MM.1S (cell line): ENCODE measurements around the gene CALY.

ENCODE experiments used
- DNase-seq: peaks from one replicate; pipeline ENCODE4 v3.0.0-alpha.2; 2015
- H2AFZ ChIP-seq: fragments of 300-600 bp; sonication (generic); 2 replicates; pipeline ENCODE4 v1.6.0; 2016; ENCODE audit warnings: antibody characterized with exemption, low read length
- H3F3A ChIP-seq: fragments of 300-600 bp; sonication (generic); 2 replicates; pipeline ENCODE4 v1.6.1; 2016; ENCODE audit warnings: mild to moderate bottlenecking, antibody characterized with exemption, low read length, moderate library complexity, mixed read lengths; ENCODE audit not compliant: insufficient read depth
- H3K27ac ChIP-seq: fragments of 300-600 bp; sonication (generic); 2 replicates; pipeline ENCODE4 v1.5.1; 2016; ENCODE audit warnings: mild to moderate bottlenecking, low read length
- H3K27me3 ChIP-seq: fragments of 300-600 bp; sonication (generic); replicated peaks from 2 replicates; pipeline ENCODE4 v1.6.0; 2016; ENCODE audit warnings: low read length; ENCODE audit not compliant: insufficient read depth
- H3K36me3 ChIP-seq: fragments of 300-600 bp; sonication (generic); replicated peaks from 2 replicates; pipeline ENCODE4 v1.6.1; 2016; ENCODE audit warnings: mild to moderate bottlenecking, low read length, mixed read lengths; ENCODE audit not compliant: insufficient read depth
- H3K4me1 ChIP-seq: fragments of 300-600 bp; sonication (generic); 2 replicates; pipeline ENCODE4 v1.6.1; 2016; ENCODE audit warnings: low read length, mixed read lengths
- H3K4me2 ChIP-seq: fragments of 300-600 bp; sonication (generic); 2 replicates; pipeline ENCODE4 v1.6.0; 2016; ENCODE audit warnings: low read depth, low read length
- H3K4me3 ChIP-seq: fragments of 300-600 bp; sonication (generic); 2 replicates; pipeline ENCODE4 v1.5.1; 2016; ENCODE audit warnings: low read length, mixed read lengths
- H3K79me2 ChIP-seq: fragments of 300-600 bp; sonication (generic); 2 replicates; pipeline ENCODE4 v1.6.1; 2016; ENCODE audit warnings: mixed run types, low read length, mixed read lengths
- H3K9ac ChIP-seq: fragments of 300-600 bp; sonication (generic); 2 replicates; pipeline ENCODE4 v1.6.1; 2016; ENCODE audit warnings: low read length, mixed read lengths
- H3K9me2 ChIP-seq: fragments of 300-600 bp; sonication (generic); replicated peaks from 2 replicates; pipeline ENCODE4 v1.6.1; 2016; ENCODE audit warnings: mild to moderate bottlenecking, low read length, mixed read lengths; ENCODE audit not compliant: insufficient read depth
- H3K9me3 ChIP-seq: fragments of 300-600 bp; sonication (generic); replicated peaks from 2 replicates; pipeline ENCODE4 v1.6.1; 2016; ENCODE audit warnings: mild to moderate bottlenecking, low read length, mixed read lengths; ENCODE audit not compliant: insufficient read depth
- H4K20me1 ChIP-seq: fragments of 300-600 bp; sonication (generic); 2 replicates; pipeline ENCODE4 v1.6.1; 2016; ENCODE audit warnings: mild to moderate bottlenecking, low read length, moderate library complexity, mixed read lengths; ENCODE audit not compliant: insufficient read depth
- CTCF ChIP-seq: fragments of 300-600 bp; sonication (generic); IDR thresholded peaks from 2 replicates; pipeline ENCODE4 v1.5.1; 2016; ENCODE audit warnings: antibody characterized with exemption, low read length, mixed read lengths
- EZH2 ChIP-seq: fragments of 300-600 bp; sonication (generic); optimal IDR thresholded peaks from 2 replicates; pipeline ENCODE3; 2017; ENCODE audit warnings: low read depth, mild to moderate bottlenecking, antibody characterized with exemption, low read length, mixed read lengths
- EZH2phosphoT487 ChIP-seq: fragments of 300-600 bp; sonication (generic); IDR thresholded peaks from 2 replicates; pipeline ENCODE4 v1.6.1; 2018; ENCODE audit warnings: antibody characterized with exemption, low read length

The CALY gene

GRCh38 chr10:133277993-133278576 is 58.6 kb downstream of the CALY start:
- H3K4me2 ChIP-seq, result peak overlapping the region; percentile 93
- peak; percentile 21 for DNase-seq
- peaks cover 27% of the 10 kb centered on the region for H3K4me1 ChIP-seq
- peak overlapping the region; percentile 41; the same call in 1 of the 2 replicates for H3K9ac ChIP-seq
- peaks cover 34% of the 10 kb centered on the region for H3K79me2 ChIP-seq
- H3K4me3 ChIP-seq, result peak overlapping the region; percentile 4; the same call in 1 of the 2 replicates
- H3F3A ChIP-seq, result peaks cover 35% of the 10 kb centered on the region
- H3K36me3 ChIP-seq, result peaks cover 3% of the 10 kb centered on the region
- no peaks in the 10 kb centered on the region for H3K9me3 ChIP-seq
- H3K27ac ChIP-seq, result peak overlapping the region; percentile 89
- no peaks in the 10 kb centered on the region for H3K27me3 ChIP-seq
- no peaks in the 10 kb centered on the region for H3K9me2 ChIP-seq
- H4K20me1 ChIP-seq, result no peaks in the 10 kb centered on the region
- 0 out of 2 replicates have a peak overlapping the region, but pooled peaks have one; percentile 37 for H2AFZ ChIP-seq
- no peak for TF ChIP-seq CTCF
- no peak for TF ChIP-seq EZH2phosphoT487
- no peak for TF ChIP-seq EZH2

- peak; percentile 5 for DNase-seq
- 0 out of 2 replicates have a peak overlapping the region, but pooled peaks have one; percentile 4 for H3K4me3 ChIP-seq
- H3K4me2 ChIP-seq, result peak overlapping the region; percentile 93
- H3K4me1 ChIP-seq, result peaks cover 27% of the 10 kb centered on the region
- H3F3A ChIP-seq, result peaks cover 35% of the 10 kb centered on the region
- H4K20me1 ChIP-seq, result no peaks in the 10 kb centered on the region
- peaks cover 3% of the 10 kb centered on the region for H3K36me3 ChIP-seq
- TF ChIP-seq EZH2phosphoT487 (no peak), EZH2 (no peak), CTCF (no peak)
- H3K27ac ChIP-seq, result peak overlapping the region; percentile 89; the same call in 1 of the 2 replicates
- H2AFZ ChIP-seq, result no peak overlapping the region
- no peaks in the 10 kb centered on the region for H3K9me3 ChIP-seq
- no peaks in the 10 kb centered on the region for H3K27me3 ChIP-seq
- H3K79me2 ChIP-seq, result peaks cover 41% of the 10 kb centered on the region
- peak overlapping the region; percentile 41; the same call in 1 of the 2 replicates for H3K9ac ChIP-seq
- no peaks in the 10 kb centered on the region for H3K9me2 ChIP-seq
These were observed 59.3 kb downstream of the CALY start for GRCh38 chr10:133277277-133277992.

GRCh38 chr10:133276435-133277201 is 60.1 kb downstream of the CALY start, which contains the start of gene ADAM8:
ADAM8 (minus strand) TSS chr10:133276868; CDS start chr10:133276817, 51 bp downstream.
- peaks cover 46% of the 10 kb centered on the region for H3K79me2 ChIP-seq
- no peaks in the 10 kb centered on the region for H4K20me1 ChIP-seq
- H3K9ac ChIP-seq, result peak within 1 kb of the TSS; percentile 94
- H3K4me2 ChIP-seq, result peak within 1 kb of the TSS; percentile 93
- no peaks in the 10 kb centered on the region for H3K9me3 ChIP-seq
- peak within 1 kb of the TSS; percentile 95 for H3K27ac ChIP-seq
- peaks cover 3% of the 10 kb centered on the region for H3K36me3 ChIP-seq
- peak within 1 kb of the TSS; percentile 82 for H3K4me3 ChIP-seq
- no peak for TF ChIP-seq EZH2phosphoT487
- TF ChIP-seq EZH2, result no peak
- TF ChIP-seq CTCF, result no peak
- peak; percentile 79 for DNase-seq
- H3F3A ChIP-seq, result peaks cover 35% of the 10 kb centered on the region
- H3K27me3 ChIP-seq, result no peaks in the 10 kb centered on the region
- no peaks in the 10 kb centered on the region for H3K9me2 ChIP-seq
- H3K4me1 ChIP-seq, result peaks cover 27% of the 10 kb centered on the region
- peak within 1 kb of the TSS; percentile 54; the same call in 1 of the 2 replicates for H2AFZ ChIP-seq
